Pulmonary artery endothelial cell (primary cell): ENCODE measurements around the gene ARMC3. TPM values are rescaled to one million over a fixed set of nuclear protein-coding genes. Genes with fewer than 3 reads are reported as not detected.
"Not testable (repeated sequence)": the region's sequence is repeated elsewhere in the genome, so short reads cannot be mapped to it uniquely, and the experiment has no call there.

Experiments used
- DNase-seq: peaks from one replicate; pipeline ENCODE4 v3.0.0-alpha.2; 2011; ENCODE audit warnings: low read depth, low spot score
- total RNA-seq: library from RNA; depleted of rRNA; stranded (reverse); fragments of >200 nt; gene quantifications from 2 replicates; pipeline ENCODE4 v1.2.3, GENCODE V29; 2014

ARMC3 gene
- total RNA-seq, 1 donor from 2014 or later, result not detected

- no peak for DNase-seq
Measured at GRCh38 chr10:23070913-23071218, 143.0 kb downstream of the ARMC3 start.

GRCh38 chr10:23072593-23072992, 144.7 kb downstream of the ARMC3 start:
- not testable (repeated sequence) for DNase-seq

- DNase-seq, result no peak
Measured at GRCh38 chr10:23073527-23073926, 145.7 kb downstream of the ARMC3 start.

GRCh38 chr10:23075672-23076071, 147.8 kb downstream of the ARMC3 start:
- no peak for DNase-seq

- no peak for DNase-seq
Measured at GRCh38 chr10:23078114-23078513, 150.3 kb downstream of the ARMC3 start.

GRCh38 chr10:23079700-23080099, 151.8 kb downstream of the ARMC3 start:
- no peak for DNase-seq

GRCh38 chr10:23080262-23080661, 152.4 kb downstream of the ARMC3 start:
- no peak for DNase-seq

- DNase-seq, result no peak
Measured at GRCh38 chr10:23081221-23081750, 153.4 kb downstream of the ARMC3 start.

- no peak for DNase-seq
Measured at GRCh38 chr10:23081891-23082290, 154.0 kb downstream of the ARMC3 start.

Other genes starting within 250 kb of the ARMC3 start
- 18.4 and 34.7 TPM in 2 replicates for gene PIP4K2A, start 213.5 kb upstream of the ARMC3 start, total RNA-seq
- gene MSRB2, start 167.5 kb downstream of the ARMC3 start, total RNA-seq, result 6.4 and 9.0 TPM in 2 replicates